Measurements from ENCODE around the gene MPST. TPM values are rescaled to one million over a fixed set of nuclear protein-coding genes. Genes with fewer than 3 reads are reported as not detected.
"Not testable (repeated sequence)": the region's sequence is repeated elsewhere in the genome, so short reads cannot be mapped to it uniquely, and the experiment has no call there.

The MPST gene
- total RNA-seq, 3 donors from 2014 or later = 135 to 224 (median 186) TPM

DNA sequence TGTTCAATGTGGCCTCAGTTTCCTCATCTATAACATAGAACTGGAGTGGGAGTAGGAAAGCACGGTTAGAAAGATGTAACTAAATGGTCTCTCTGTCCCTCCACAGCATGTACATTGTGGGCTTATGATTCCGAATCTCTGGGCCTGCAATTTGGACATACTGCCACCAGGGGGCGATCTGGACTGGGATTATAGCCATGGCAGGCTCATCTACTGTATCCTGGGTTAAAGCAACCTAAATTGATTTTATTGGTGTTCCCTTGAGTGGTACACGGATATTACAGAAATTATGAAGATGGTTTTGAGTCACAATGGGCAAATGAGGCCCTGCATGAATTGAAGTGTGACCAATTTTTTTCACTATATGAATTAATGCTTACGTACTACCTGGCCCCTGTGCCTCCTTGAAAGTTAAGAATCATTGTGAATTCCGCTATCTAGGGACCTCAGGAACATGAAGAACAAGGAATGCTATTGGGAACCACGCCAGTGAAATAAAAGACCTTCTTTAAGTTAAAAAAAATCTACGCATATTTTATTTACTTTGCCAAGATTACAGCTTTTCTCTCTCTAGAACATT lies 33.2 kb upstream of the MPST start:
- TF ChIP-seq, protein P1, sequence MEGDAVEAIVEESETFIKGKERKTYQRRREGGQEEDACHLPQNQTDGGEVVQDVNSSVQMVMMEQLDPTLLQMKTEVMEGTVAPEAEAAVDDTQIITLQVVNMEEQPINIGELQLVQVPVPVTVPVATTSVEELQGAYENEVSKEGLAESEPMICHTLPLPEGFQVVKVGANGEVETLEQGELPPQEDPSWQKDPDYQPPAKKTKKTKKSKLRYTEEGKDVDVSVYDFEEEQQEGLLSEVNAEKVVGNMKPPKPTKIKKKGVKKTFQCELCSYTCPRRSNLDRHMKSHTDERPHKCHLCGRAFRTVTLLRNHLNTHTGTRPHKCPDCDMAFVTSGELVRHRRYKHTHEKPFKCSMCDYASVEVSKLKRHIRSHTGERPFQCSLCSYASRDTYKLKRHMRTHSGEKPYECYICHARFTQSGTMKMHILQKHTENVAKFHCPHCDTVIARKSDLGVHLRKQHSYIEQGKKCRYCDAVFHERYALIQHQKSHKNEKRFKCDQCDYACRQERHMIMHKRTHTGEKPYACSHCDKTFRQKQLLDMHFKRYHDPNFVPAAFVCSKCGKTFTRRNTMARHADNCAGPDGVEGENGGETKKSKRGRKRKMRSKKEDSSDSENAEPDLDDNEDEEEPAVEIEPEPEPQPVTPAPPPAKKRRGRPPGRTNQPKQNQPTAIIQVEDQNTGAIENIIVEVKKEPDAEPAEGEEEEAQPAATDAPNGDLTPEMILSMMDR (IDR thresholded peaks at IDR 0.05) = peak; percentile 59
- ATAC-seq (peak; percentile 68), DNase-seq (peak in 2 of 3 donors; percentile 71 to 72)
- Histone ChIP-seq H3K4me1 (ENCODE audit: low read depth) (no peaks in the 10 kb centered on the region), H3K36me3 (ENCODE audit: low read depth) (no peaks in the 10 kb centered on the region), H3K9me3 (peaks cover 10% of the 10 kb centered on the region), H3K4me3 (no peak overlapping the region)
- intact Hi-C loops (cut with DNase I, micrococcal nuclease) = no loop called here

- ATAC-seq (no peak), DNase-seq (no peak)
- Histone ChIP-seq H3K4me3 (no peak overlapping the region), H3K9me3 (peaks cover 10% of the 10 kb centered on the region), H3K36me3 (ENCODE audit: low read depth) (no peaks in the 10 kb centered on the region), H3K4me1 (ENCODE audit: low read depth) (no peaks in the 10 kb centered on the region)
- intact Hi-C loops (cut with DNase I, micrococcal nuclease) = no loop called here
- TF ChIP-seq, protein P1 (IDR thresholded peaks at IDR 0.05) = no peak
Measured at GRCh38 chr22:36988075-36988832, 31.3 kb upstream of the MPST start.

DNA sequence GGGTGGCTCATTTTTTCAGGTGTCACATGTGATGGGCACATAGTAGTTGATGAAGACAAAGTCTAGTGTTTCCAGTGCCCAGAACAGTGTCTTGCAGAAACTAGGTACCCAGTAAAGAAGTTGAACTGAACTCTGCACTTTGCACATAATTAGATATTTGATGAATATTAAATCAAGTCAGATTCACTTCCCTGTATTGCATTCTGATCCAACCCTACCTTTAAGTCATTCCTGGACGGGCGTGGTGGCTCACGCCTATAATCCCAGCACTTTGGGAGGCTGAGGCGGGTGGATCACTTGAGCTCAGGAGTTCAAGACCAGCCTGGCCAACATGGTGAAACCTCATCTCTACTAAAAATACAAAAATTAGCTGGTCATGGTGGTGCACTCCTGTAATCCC lies 30.5 kb upstream of the MPST start:
- H3K4me3 ChIP-seq; intact Hi-C loops (cut with DNase I, micrococcal nuclease); DNase-seq; H3K4me1 ChIP-seq (ENCODE audit: low read depth); H3K9me3 ChIP-seq; H3K36me3 ChIP-seq (ENCODE audit: low read depth): not testable (repeated sequence)
- peak; percentile 30 for ATAC-seq

GRCh38 chr22:36990457-36990856 lies 29.1 kb upstream of the MPST start:
- TF ChIP-seq, protein P1 (IDR thresholded peaks at IDR 0.05) = no peak
- intact Hi-C loops (cut with DNase I, micrococcal nuclease) = no loop called here

DNA sequence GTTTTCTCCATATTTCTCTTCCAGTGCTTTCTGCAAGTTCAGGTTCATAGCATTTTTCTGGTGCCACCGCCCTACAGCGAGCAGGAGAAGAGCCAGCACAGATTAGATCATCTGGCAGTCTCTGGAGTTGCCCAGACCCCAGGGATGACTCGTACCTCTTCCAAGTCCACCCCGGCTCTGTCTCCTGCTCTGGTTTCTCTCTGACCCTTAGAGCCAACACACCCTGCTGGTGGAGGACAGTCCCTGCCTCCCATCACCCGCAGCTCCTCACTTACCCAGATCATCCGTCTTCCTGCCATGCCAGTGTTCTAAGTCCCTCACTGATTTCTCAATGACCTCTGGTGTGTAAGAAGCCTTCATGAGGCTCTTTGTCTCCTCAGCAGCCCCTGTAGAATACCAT lies 28.3 kb upstream of the MPST start:
- ATAC-seq = no peak

More at GRCh38 chr22:36990457-36990856, 29.1 kb upstream of the MPST start:
- H3K9me3 ChIP-seq = peaks cover 10% of the 10 kb centered on the region
- ATAC-seq (no peak), DNase-seq (no peak)
- H3K4me1 ChIP-seq (ENCODE audit: low read depth) = no peaks in the 10 kb centered on the region
- H3K36me3 ChIP-seq (ENCODE audit: low read depth) = no peaks in the 10 kb centered on the region
- no peak overlapping the region for H3K4me3 ChIP-seq

DNA sequence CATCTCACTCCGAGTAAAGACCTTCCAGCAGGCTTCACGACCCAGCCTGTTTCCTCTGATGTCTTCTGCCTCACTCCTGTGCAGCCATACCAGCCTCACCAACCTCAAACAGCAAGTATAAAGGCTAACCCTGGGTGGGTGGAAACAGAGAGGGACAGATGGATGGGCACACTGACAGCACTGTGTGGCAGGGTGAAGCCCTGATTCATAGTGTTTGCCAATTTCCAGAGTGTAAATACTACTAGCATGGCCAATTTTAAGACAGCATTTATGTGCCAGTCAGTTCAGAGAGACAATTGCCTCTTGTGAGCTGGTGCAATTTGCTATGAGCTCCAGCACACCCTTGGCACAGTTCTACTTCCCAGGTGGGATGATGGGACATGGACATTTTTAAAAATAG lies 21.8 kb upstream of the MPST start:
- ATAC-seq = peak; percentile 15
- Histone ChIP-seq H3K4me3 (no peak overlapping the region), H3K4me1 (ENCODE audit: low read depth) (no peaks in the 10 kb centered on the region), H3K36me3 (ENCODE audit: low read depth) (no peaks in the 10 kb centered on the region), H3K9me3 (no peaks in the 10 kb centered on the region)
- intact Hi-C loops (cut with DNase I, micrococcal nuclease) = no loop called here
- TF ChIP-seq, protein P1 (IDR thresholded peaks at IDR 0.05) = no peak
- DNase-seq = no peak

More for the DNA sequence above, 28.3 kb upstream of the MPST start:
- DNase-seq = no peak
- TF ChIP-seq, protein P1 (IDR thresholded peaks at IDR 0.05) = no peak
- H3K36me3 ChIP-seq (ENCODE audit: low read depth) = no peaks in the 10 kb centered on the region
- no peak overlapping the region for H3K4me3 ChIP-seq
- peaks cover 2% of the 10 kb centered on the region for H3K9me3 ChIP-seq
- intact Hi-C loops (cut with DNase I, micrococcal nuclease) = no loop called here
- H3K4me1 ChIP-seq (ENCODE audit: low read depth) = no peaks in the 10 kb centered on the region
